ENCODE measurements around the gene CDON.

- TF ChIP-seq HDAC6 (IDR thresholded peaks at IDR 0.05; ENCODE audit: low read depth, low read length) (no peak), HNRNPL (IDR thresholded peaks at IDR 0.05; ENCODE audit: low read depth, low read length) (no peak), CTCF (CRISPR knock-in tag; IDR thresholded peaks at IDR 0.05) (no peak), ZFX (CRISPR knock-in tag; IDR thresholded peaks at IDR 0.05; ENCODE audit: low read depth) (no peak), ZNF274 (CRISPR knock-in tag; IDR thresholded peaks at IDR 0.05) (no peak), POLR2AphosphoS5 (IDR thresholded peaks at IDR 0.05; ENCODE audit: low read depth, low read length) (no peak), ZNF674 (CRISPR knock-in tag; IDR thresholded peaks at IDR 0.05; ENCODE audit: low read depth) (no peak)
Observed at GRCh38 chr11:126072141-126072741, 9.6 kb upstream of the CDON start.

All from HepG2 (cell line).